HepG2 (cell line): ENCODE measurements around the gene CABLES2. TPM values are rescaled to one million over a fixed set of nuclear protein-coding genes. Genes with fewer than 3 reads are reported as not detected.
A peak's percentile ranks its signal among the peaks of the same experiment; 100 is the strongest.

Experiments used
- AGO1 ChIP-seq: fragments of 200-400 bp; formaldehyde crosslinking; IDR thresholded peaks from 2 replicates; pipeline ENCODE4 v1.6.1; 2017; ENCODE audit warnings: mild to moderate bottlenecking, low read depth, low read length, moderate library complexity; ENCODE audit not compliant: poor library complexity, severe bottlenecking
- BRD4 ChIP-seq: sonication (generic); formaldehyde crosslinking; IDR thresholded peaks from 2 replicates; pipeline ENCODE4 v1.4.0; 2020; ENCODE audit warnings: missing genetic modification reagents
- HDAC1 ChIP-seq: sonication (generic); formaldehyde crosslinking; IDR thresholded peaks from 2 replicates; pipeline ENCODE4 v1.5.1; 2020; ENCODE audit warnings: mild to moderate bottlenecking, missing genetic modification reagents
- IKZF1 ChIP-seq: fragments of 450-650 bp; IDR thresholded peaks from 2 replicates; pipeline ENCODE4 v1.7.1; 2016
- IKZF5 ChIP-seq: IDR thresholded peaks from 2 replicates; pipeline ENCODE4 v1.6.1; 2018; ENCODE audit warnings: missing genetic modification reagents, mild to moderate bottlenecking, missing compliant biosample characterization
- NR1H2 ChIP-seq: sonication (generic); formaldehyde crosslinking; IDR thresholded peaks from 2 replicates; pipeline ENCODE4 v1.8.1; 2022; ENCODE audit warnings: low read depth, missing genetic modification reagents, borderline replicate concordance
- SP1 ChIP-seq, 2 experiments: fragments of 450-650 bp in 1 of 2; sonication (generic) in 1 of 2; formaldehyde crosslinking in 1 of 2; IDR thresholded peaks; 2 replicates each; pipeline versions ENCODE4 v1.4.0 to v1.6.1; 2016 to 2020; ENCODE audit warnings: missing genetic modification reagents in 1 of 2
- TGIF2 ChIP-seq: IDR thresholded peaks from 2 replicates; pipeline ENCODE4 v1.6.1; 2016; ENCODE audit warnings: control low read depth, missing compliant biosample characterization
- TIGD3 ChIP-seq: sonication (generic); formaldehyde crosslinking; IDR thresholded peaks from 2 replicates; pipeline ENCODE4 v1.5.1; 2020; ENCODE audit warnings: mild to moderate bottlenecking, missing genetic modification reagents, borderline replicate concordance
- ZHX1 ChIP-seq: sonication (generic); formaldehyde crosslinking; IDR thresholded peaks from 2 replicates; pipeline ENCODE4 v1.8.1; 2022; ENCODE audit warnings: low read depth, mild to moderate bottlenecking, missing genetic modification reagents
- ZNF557 ChIP-seq: sonication (generic); formaldehyde crosslinking; IDR thresholded peaks from 2 replicates; pipeline ENCODE4 v1.4.0; 2020; ENCODE audit warnings: missing genetic modification reagents
- ZZZ3 ChIP-seq: sonication (generic); formaldehyde crosslinking; IDR thresholded peaks from 2 replicates; pipeline ENCODE4 v1.4.0; 2020; ENCODE audit warnings: missing genetic modification reagents, mild to moderate bottlenecking, borderline replicate concordance
- polyA plus RNA-seq, 8 experiments: library from polyadenylated mRNA; depleted of rRNA in 3 of 8; stranded (reverse) in 7 of 8; unstranded in 1 of 8; fragments of >200 nt; fragmentation: Illumina TruSeq in 4 of 8; extraction: Trizol in 4 of 8; gene quantifications; 2 replicates each; pipeline versions ENCODE4 v1.2.1 to v1.2.3, GENCODE V29; 2011 to 2016; ENCODE audit warnings: low read depth in 4 of 8, missing spikeins in 1 of 8, mixed read lengths in 1 of 8; ENCODE audit not compliant: insufficient read depth in 1 of 8
- total RNA-seq, 5 experiments: library from RNA; depleted of rRNA; stranded (reverse); fragments of >200 nt; fragmentation: Illumina TruSeq; extraction: Trizol; gene quantifications; 2 replicates each; pipeline ENCODE4 v1.2.3, GENCODE V29; 2016; ENCODE audit warnings: low read depth in 1 of 5
- TF ChIP-seq, protein P1 (sequence below): sonication (generic); formaldehyde crosslinking; conservative IDR thresholded peaks from 2 replicates; pipeline ENCODE4 v1.8.1; 2023; ENCODE audit warnings: missing genetic modification reagents
- TF ChIP-seq, protein P2 (sequence below): sonication (generic); formaldehyde crosslinking; IDR thresholded peaks from 2 replicates; pipeline ENCODE4 v1.4.0; 2020; ENCODE audit warnings: missing genetic modification reagents
- TF ChIP-seq, protein P3 (sequence below): sonication (generic); formaldehyde crosslinking; conservative IDR thresholded peaks from 2 replicates; pipeline ENCODE4 v1.8.0; 2022; ENCODE audit warnings: low read depth, missing genetic modification reagents
- TF ChIP-seq, protein P4 (sequence below): sonication (generic); formaldehyde crosslinking; IDR thresholded peaks from 2 replicates; pipeline ENCODE4 v1.5.0; 2020; ENCODE audit warnings: missing genetic modification reagents

Gene CABLES2
- total and polyA plus RNA-seq, 2 of the 13 experiments (the other 11 are each of a cell fraction or from before 2014, with no cell fraction given), result 5.2 to 9.7 TPM

DNA sequence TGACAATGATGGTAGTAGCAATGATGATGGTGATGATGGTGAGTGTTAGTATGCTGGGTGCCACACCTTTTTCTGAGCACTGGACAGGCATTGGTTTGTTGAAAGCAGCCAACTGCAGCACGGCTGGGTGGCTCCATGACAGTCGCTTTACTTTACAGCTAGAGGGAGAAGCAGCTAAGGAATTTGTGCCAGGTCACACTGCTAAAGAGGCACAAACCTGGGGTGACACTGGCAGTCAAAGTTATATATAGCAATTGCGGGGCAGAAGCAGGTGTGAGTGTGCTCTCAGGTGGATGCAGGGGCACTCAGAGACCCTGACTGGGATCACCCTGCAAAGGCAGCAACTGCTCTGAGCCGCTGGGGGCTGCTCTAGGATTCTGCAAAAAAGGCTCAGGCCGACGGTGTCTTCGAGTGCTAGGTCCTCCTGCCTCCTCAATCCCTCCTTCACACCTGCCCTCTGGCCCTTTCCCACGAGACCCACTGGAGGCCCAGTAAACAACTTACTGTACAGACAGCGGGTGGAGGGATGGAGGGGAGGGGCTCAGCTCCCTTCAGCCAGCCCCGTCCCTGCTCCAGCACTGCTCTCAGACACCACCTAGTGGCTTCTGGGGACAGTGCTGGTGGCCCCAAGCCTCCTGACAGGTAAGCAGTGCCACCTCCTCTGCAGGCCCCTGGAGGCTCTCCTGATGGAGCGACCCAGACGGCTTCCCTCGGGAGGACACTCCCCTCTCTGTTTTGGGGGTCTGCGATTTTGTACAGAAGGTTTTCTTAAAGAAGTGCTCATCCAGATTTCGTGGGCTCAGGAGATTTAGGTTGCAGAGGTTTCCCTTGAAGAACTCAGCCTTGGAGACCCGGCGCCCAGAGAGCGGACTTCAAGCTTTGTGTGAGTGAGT lies 24.5 kb downstream of the CABLES2 start (continued):
- TF ChIP-seq HDAC1 (peak; percentile 75), BRD4 (CRISPR knock-in tag) (peak; percentile 55; the same call in 1 of the 2 replicates), ZNF557 (peak; percentile 91; the same call in 1 of the 2 replicates), IKZF1 (no peak), IKZF5 (CRISPR knock-in tag) (peak; percentile 74; the same call in 1 of the 2 replicates), ZZZ3 (CRISPR knock-in tag) (no peak), TGIF2 (CRISPR knock-in tag) (peak; percentile 61; the same call in 1 of the 2 replicates), NR1H2 (CRISPR knock-in tag) (no peak), AGO1 (no peak), TIGD3 (CRISPR knock-in tag) (no peak), SP1 (IDR thresholded peaks at IDR 0.05) (no peak), SP1 (CRISPR knock-in tag; IDR thresholded peaks at IDR 0.05) (peak; percentile 53), ZHX1 (peak; percentile 34; the same call in 1 of the 2 replicates)
- TF ChIP-seq, protein P1, sequence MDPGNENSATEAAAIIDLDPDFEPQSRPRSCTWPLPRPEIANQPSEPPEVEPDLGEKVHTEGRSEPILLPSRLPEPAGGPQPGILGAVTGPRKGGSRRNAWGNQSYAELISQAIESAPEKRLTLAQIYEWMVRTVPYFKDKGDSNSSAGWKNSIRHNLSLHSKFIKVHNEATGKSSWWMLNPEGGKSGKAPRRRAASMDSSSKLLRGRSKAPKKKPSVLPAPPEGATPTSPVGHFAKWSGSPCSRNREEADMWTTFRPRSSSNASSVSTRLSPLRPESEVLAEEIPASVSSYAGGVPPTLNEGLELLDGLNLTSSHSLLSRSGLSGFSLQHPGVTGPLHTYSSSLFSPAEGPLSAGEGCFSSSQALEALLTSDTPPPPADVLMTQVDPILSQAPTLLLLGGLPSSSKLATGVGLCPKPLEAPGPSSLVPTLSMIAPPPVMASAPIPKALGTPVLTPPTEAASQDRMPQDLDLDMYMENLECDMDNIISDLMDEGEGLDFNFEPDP (CRISPR knock-in tag), result no peak
- TF ChIP-seq, protein P2, sequence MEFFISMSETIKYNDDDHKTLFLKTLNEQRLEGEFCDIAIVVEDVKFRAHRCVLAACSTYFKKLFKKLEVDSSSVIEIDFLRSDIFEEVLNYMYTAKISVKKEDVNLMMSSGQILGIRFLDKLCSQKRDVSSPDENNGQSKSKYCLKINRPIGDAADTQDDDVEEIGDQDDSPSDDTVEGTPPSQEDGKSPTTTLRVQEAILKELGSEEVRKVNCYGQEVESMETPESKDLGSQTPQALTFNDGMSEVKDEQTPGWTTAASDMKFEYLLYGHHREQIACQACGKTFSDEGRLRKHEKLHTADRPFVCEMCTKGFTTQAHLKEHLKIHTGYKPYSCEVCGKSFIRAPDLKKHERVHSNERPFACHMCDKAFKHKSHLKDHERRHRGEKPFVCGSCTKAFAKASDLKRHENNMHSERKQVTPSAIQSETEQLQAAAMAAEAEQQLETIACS (CRISPR knock-in tag), result no peak
- TF ChIP-seq, protein P3, sequence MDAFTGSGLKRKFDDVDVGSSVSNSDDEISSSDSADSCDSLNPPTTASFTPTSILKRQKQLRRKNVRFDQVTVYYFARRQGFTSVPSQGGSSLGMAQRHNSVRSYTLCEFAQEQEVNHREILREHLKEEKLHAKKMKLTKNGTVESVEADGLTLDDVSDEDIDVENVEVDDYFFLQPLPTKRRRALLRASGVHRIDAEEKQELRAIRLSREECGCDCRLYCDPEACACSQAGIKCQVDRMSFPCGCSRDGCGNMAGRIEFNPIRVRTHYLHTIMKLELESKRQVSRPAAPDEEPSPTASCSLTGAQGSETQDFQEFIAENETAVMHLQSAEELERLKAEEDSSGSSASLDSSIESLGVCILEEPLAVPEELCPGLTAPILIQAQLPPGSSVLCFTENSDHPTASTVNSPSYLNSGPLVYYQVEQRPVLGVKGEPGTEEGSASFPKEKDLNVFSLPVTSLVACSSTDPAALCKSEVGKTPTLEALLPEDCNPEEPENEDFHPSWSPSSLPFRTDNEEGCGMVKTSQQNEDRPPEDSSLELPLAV (CRISPR knock-in tag), result no peak
- TF ChIP-seq, protein P4, sequence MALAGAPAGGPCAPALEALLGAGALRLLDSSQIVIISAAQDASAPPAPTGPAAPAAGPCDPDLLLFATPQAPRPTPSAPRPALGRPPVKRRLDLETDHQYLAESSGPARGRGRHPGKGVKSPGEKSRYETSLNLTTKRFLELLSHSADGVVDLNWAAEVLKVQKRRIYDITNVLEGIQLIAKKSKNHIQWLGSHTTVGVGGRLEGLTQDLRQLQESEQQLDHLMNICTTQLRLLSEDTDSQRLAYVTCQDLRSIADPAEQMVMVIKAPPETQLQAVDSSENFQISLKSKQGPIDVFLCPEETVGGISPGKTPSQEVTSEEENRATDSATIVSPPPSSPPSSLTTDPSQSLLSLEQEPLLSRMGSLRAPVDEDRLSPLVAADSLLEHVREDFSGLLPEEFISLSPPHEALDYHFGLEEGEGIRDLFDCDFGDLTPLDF (CRISPR knock-in tag), result peak; percentile 73; the same call in 1 of the 2 replicates
